Measurements from ENCODE around the gene OR9G4.

The OR9G4 gene

GRCh38 chr11:56706486-56706885 lies 42.0 kb downstream of the OR9G4 start:
- TF ChIP-seq CTCF (IDR thresholded peaks at IDR 0.05; ENCODE audit: control extremely low read depth, extremely low read depth, low read depth, missing control alignments) = no peak
- ChIA-PET POLR2A (no interaction called here), CTCF (interaction anchor here (1.2 to 1.8 kb wide), 2 partner anchors 11 to 27 kb away, joined by 3 to 4 read pairs; no protein-coding TSS in a partner anchor)
- no peak for DNase-seq (ENCODE audit: extremely low spot score)

GRCh38 chr11:56705784-56706396 lies 42.6 kb downstream of the OR9G4 start:
- ChIA-PET CTCF (interaction anchor here (1.2 to 1.8 kb wide), 2 partner anchors 10 to 26 kb away, joined by 3 to 4 read pairs; no protein-coding TSS in a partner anchor), POLR2A (no interaction called here)
- TF ChIP-seq CTCF (IDR thresholded peaks at IDR 0.05; ENCODE audit: control extremely low read depth, extremely low read depth, low read depth, missing control alignments) = no peak
- DNase-seq (ENCODE audit: extremely low spot score) = no peak

GRCh38 chr11:56700914-56701485 lies 47.5 kb downstream of the OR9G4 start:
- TF ChIP-seq CTCF (IDR thresholded peaks at IDR 0.05; ENCODE audit: control extremely low read depth, extremely low read depth, low read depth, missing control alignments) = no peak
- ChIA-PET POLR2A (no interaction called here), CTCF (no interaction called here)
- no peak for DNase-seq (ENCODE audit: extremely low spot score)

- POLR2A ChIA-PET = no interaction called here
- CTCF ChIA-PET = no interaction called here
- TF ChIP-seq CTCF (IDR thresholded peaks at IDR 0.05; ENCODE audit: control extremely low read depth, extremely low read depth, low read depth, missing control alignments) = no peak
- DNase-seq (ENCODE audit: extremely low spot score) = no peak
These were observed 48.1 kb downstream of the OR9G4 start for GRCh38 chr11:56700242-56700913.

GRCh38 chr11:56698795-56699194 lies 49.7 kb downstream of the OR9G4 start, which contains the start of gene OR9G1:
Gene OR9G1 (plus strand): TSS chr11:56699095. CDS start chr11:56700388, 1,293 bp downstream.
- no peak for TF ChIP-seq CTCF (IDR thresholded peaks at IDR 0.05; ENCODE audit: control extremely low read depth, extremely low read depth, low read depth, missing control alignments)
- DNase-seq (ENCODE audit: extremely low spot score) = no peak
- ChIA-PET POLR2A (no interaction called here), CTCF (no interaction called here)

GRCh38 chr11:56693428-56693827 lies 55.1 kb downstream of the OR9G4 start:
- ChIA-PET CTCF (no interaction called here), POLR2A (no interaction called here)
- no peak for DNase-seq (ENCODE audit: extremely low spot score)
- TF ChIP-seq CTCF (IDR thresholded peaks at IDR 0.05; ENCODE audit: control extremely low read depth, extremely low read depth, low read depth, missing control alignments) = no peak

All from GM10248 (cell line).